Liver (tissue), 9 donors: ENCODE data around the gene KAZN. TPM values are rescaled to one million over a fixed set of nuclear protein-coding genes. Genes with fewer than 3 reads are reported as not detected.

Experiments
- DNase-seq: peaks from one replicate; pipeline ENCODE4 v3.0.0-alpha.2; 2017; ENCODE audit warnings: low spot score
- H3K27ac ChIP-seq, 2 donors: one replicate each; pipeline ENCODE4 v1.7.0; 2013; ENCODE audit warnings: inconsistent platforms in 2 of 2, low read length in 2 of 2, control low read depth in 1 of 2, low read depth in 1 of 2, mild to moderate bottlenecking in 1 of 2
- H3K27me3 ChIP-seq, 4 donors: one replicate each; pipeline versions ENCODE4 v1.6.1 to v1.7.0; 2013; ENCODE audit warnings: low read length in 3 of 4, inconsistent platforms in 1 of 4, mild to moderate bottlenecking in 1 of 4, moderate library complexity in 1 of 4; ENCODE audit not compliant: control insufficient read depth in 4 of 4, insufficient read depth in 4 of 4
- H3K36me3 ChIP-seq, 4 donors: one replicate each; pipeline versions ENCODE4 v1.6.1 to v1.7.0; 2013; ENCODE audit warnings: low read length in 3 of 4, mild to moderate bottlenecking in 3 of 4, low read depth in 1 of 4, moderate library complexity in 1 of 4; ENCODE audit not compliant: control insufficient read depth in 4 of 4, insufficient read depth in 3 of 4
- H3K4me1 ChIP-seq, 4 donors: one replicate each; pipeline versions ENCODE4 v1.6.1 to v1.7.0; 2013; ENCODE audit warnings: low read length in 3 of 4, mild to moderate bottlenecking in 3 of 4, moderate library complexity in 1 of 4; ENCODE audit not compliant: control insufficient read depth in 4 of 4, insufficient read depth in 4 of 4
- H3K4me3 ChIP-seq, 3 donors: one replicate each; pipeline versions ENCODE4 v1.6.1 to v1.7.0; 2013; ENCODE audit warnings: low read length in 3 of 3, control low read depth in 1 of 3, low read depth in 1 of 3, mild to moderate bottlenecking in 1 of 3
- H3K9ac ChIP-seq, 2 donors: one replicate each; pipeline ENCODE4 v1.7.0; 2013; ENCODE audit warnings: low read length in 2 of 2, mild to moderate bottlenecking in 2 of 2, moderate library complexity in 2 of 2, control low read depth in 1 of 2, low read depth in 1 of 2
- H3K9me3 ChIP-seq, 4 donors: one replicate each; pipeline versions ENCODE4 v1.6.1 to v1.7.0; 2013; ENCODE audit warnings: low read length in 3 of 4; ENCODE audit not compliant: control insufficient read depth in 4 of 4
- ATF3 ChIP-seq: IDR thresholded peaks from 2 replicates; pipeline ENCODE4 v1.6.1; 2016; ENCODE audit warnings: antibody characterized with exemption
- FOXA1 ChIP-seq: IDR thresholded peaks from 2 replicates; pipeline ENCODE4 v1.6.1; 2016; ENCODE audit warnings: antibody characterized with exemption
- FOXA2 ChIP-seq: IDR thresholded peaks from 2 replicates; pipeline ENCODE4 v1.6.1; 2016; ENCODE audit warnings: antibody characterized with exemption
- HNF4A ChIP-seq, 2 donors: conservative IDR thresholded peaks; 2 replicates each; pipeline ENCODE4 v1.6.1; 2016; ENCODE audit warnings: antibody characterized with exemption in 2 of 2, mild to moderate bottlenecking in 2 of 2
- JUND ChIP-seq, 2 donors: IDR thresholded peaks; 2 replicates each; pipeline ENCODE4 v1.6.1; 2016; ENCODE audit warnings: antibody characterized with exemption in 2 of 2
- NR2F2 ChIP-seq: IDR thresholded peaks from 2 replicates; pipeline ENCODE4 v1.6.1; 2016; ENCODE audit warnings: antibody characterized with exemption
- RAD21 ChIP-seq, 2 donors: IDR thresholded peaks; 2 replicates each; pipeline ENCODE4 v1.6.1; 2016; ENCODE audit warnings: antibody characterized with exemption in 2 of 2, mild to moderate bottlenecking in 2 of 2
- RXRA ChIP-seq, 2 donors: IDR thresholded peaks; 2 replicates each; pipeline ENCODE4 v1.6.1; 2017 to 2018; ENCODE audit warnings: antibody characterized with exemption in 2 of 2, mild to moderate bottlenecking in 1 of 2
- SP1 ChIP-seq: IDR thresholded peaks from 2 replicates; pipeline ENCODE4 v1.6.1; 2018; ENCODE audit warnings: antibody characterized with exemption, mild to moderate bottlenecking
- TAF1 ChIP-seq: conservative IDR thresholded peaks from 2 replicates; pipeline ENCODE4 v1.6.1; 2016; ENCODE audit warnings: antibody characterized with exemption, mild to moderate bottlenecking
- YY1 ChIP-seq: IDR thresholded peaks from 2 replicates; pipeline ENCODE4 v1.6.1; 2016; ENCODE audit warnings: antibody characterized with exemption, mild to moderate bottlenecking
- WGBS: extraction: QIAGEN DNeasy Blood & Tissue Kit; methylation state at CpG from one replicate; pipeline ENCODE4 v1.1.7; 2013; 5-methylcytosine and 5-hydroxymethylcytosine counted together
- polyA plus RNA-seq, 2 donors: library from polyadenylated mRNA; stranded (reverse) in 1 of 2; unstranded in 1 of 2; fragments of 200-250 nt in 1 of 2; fragments of >200 nt in 1 of 2; fragmentation: Nextera tagmentation in 1 of 2; extraction: Ambion mirVana in 1 of 2; gene quantifications; one replicate each; pipeline versions ENCODE4 v1.2.1 to v1.2.3, GENCODE V29; 2013 to 2015
- total RNA-seq, 2 donors: library from RNA; depleted of rRNA; stranded (reverse); fragments of >200 nt; gene quantifications; one replicate each; pipeline ENCODE4 v1.2.3, GENCODE V29; 2014
- TF ChIP-seq, protein P1 (sequence below): fragments of 150-350 bp; IDR thresholded peaks from 2 replicates; pipeline ENCODE4 v1.5.1; 2017; ENCODE audit warnings: improper control_type of control experiment, low read depth, low read length; ENCODE audit not compliant: missing input control
- donor health status: healthy.
- donor health status: healthy.
- donor health status: healthy.
- donor health status: healthy.
- donor health status: healthy.

The KAZN gene
- total and polyA plus RNA-seq, 4 donors: 1.9 to 6.9 (median 2.4) TPM

- no peaks in the 10 kb centered on the region for H3K4me1 ChIP-seq
- H3K9ac ChIP-seq: no peak overlapping the region
- WGBS: 79% methylated on average over 15 of the region's 15 CpGs
- TF ChIP-seq NR2F2 (no peak), FOXA1 (no peak), HNF4A (conservative IDR thresholded peaks at IDR 0.05) (no peak), FOXA2 (no peak), ATF3 (no peak), YY1 (no peak), RXRA (IDR thresholded peaks at IDR 0.05) (no peak), SP1 (no peak), TAF1 (no peak)
- TF ChIP-seq, protein P1, sequence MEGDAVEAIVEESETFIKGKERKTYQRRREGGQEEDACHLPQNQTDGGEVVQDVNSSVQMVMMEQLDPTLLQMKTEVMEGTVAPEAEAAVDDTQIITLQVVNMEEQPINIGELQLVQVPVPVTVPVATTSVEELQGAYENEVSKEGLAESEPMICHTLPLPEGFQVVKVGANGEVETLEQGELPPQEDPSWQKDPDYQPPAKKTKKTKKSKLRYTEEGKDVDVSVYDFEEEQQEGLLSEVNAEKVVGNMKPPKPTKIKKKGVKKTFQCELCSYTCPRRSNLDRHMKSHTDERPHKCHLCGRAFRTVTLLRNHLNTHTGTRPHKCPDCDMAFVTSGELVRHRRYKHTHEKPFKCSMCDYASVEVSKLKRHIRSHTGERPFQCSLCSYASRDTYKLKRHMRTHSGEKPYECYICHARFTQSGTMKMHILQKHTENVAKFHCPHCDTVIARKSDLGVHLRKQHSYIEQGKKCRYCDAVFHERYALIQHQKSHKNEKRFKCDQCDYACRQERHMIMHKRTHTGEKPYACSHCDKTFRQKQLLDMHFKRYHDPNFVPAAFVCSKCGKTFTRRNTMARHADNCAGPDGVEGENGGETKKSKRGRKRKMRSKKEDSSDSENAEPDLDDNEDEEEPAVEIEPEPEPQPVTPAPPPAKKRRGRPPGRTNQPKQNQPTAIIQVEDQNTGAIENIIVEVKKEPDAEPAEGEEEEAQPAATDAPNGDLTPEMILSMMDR: no peak
- no peak overlapping the region for H3K27ac ChIP-seq
- DNase-seq: no peak
- no peak overlapping the region for H3K4me3 ChIP-seq
- H3K36me3 ChIP-seq: no peaks in the 10 kb centered on the region
- peaks cover 0 to 3% (median 3%) of the 10 kb centered on the region in 4 donors for H3K27me3 ChIP-seq
- no peaks in the 10 kb centered on the region for H3K9me3 ChIP-seq
Observed at GRCh38 chr1:15098176-15099125, 500.0 kb downstream of the KAZN start.

- 42% methylated on average over 15 of the region's 15 CpGs for WGBS
- no peak for TF ChIP-seq FOXA1
- peaks cover 0 to 2% (median 0%) of the 10 kb centered on the region in 4 donors for H3K9me3 ChIP-seq
- DNase-seq: no peak
- H3K9ac ChIP-seq: no peak overlapping the region
- no peaks in the 10 kb centered on the region for H3K4me1 ChIP-seq
- H3K36me3 ChIP-seq: no peaks in the 10 kb centered on the region
- no peak overlapping the region for H3K4me3 ChIP-seq
- H3K27me3 ChIP-seq: peaks cover 0 to 4% (median 3%) of the 10 kb centered on the region in 4 donors
- H3K27ac ChIP-seq: no peak overlapping the region
Observed at GRCh38 chr1:15099441-15100120, 501.1 kb downstream of the KAZN start.

DNA sequence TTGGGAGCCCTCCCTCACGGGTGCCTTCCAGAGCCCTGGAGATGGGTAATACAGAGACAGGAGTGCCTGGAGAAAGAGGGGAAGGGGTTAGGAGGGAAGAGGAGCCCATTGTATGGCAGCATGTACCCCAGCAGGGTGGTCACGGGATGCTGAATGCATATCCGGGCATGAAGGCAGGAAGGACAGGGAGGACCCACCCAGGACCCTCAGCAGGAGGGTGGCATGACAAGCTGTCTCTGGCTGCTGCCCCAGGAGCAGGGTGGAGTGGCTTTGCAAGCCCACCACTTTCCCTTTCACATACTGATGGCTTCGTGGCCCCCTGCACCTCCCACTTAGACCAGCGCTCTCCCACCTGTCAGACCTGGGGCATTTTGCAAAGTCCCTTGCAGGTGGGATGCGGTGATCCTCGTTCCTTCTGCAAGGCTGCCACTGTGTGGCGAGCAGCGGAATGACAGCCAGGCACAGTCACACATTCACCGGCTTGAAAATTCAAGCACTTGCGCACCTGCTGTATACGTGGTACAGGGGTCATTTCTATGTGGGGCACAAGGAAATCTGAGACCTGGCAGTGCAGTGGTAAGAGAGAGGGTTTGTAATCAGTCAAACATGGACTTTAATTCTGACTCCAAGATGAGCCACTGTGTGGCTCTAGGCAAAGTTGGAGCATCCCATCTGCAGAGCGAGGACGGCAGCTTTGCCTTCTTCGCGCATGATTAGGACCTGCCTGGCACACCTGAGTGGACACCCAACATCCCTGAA lies 501.8 kb downstream of the KAZN start:
- H3K36me3 ChIP-seq: no peaks in the 10 kb centered on the region
- H3K27ac ChIP-seq: no peak overlapping the region
- peak; percentile 43 for DNase-seq
- TF ChIP-seq JUND (IDR thresholded peaks at IDR 0.05) (no peak), RAD21 (IDR thresholded peaks at IDR 0.05) (peak; percentile 81 to 84)
- TF ChIP-seq, protein P1: peak; percentile 86
- 20% methylated on average over 16 of the region's 16 CpGs for whole genome bisulfite sequencing
- no peaks in the 10 kb centered on the region for H3K4me1 ChIP-seq
- peaks cover 0 to 2% (median 0%) of the 10 kb centered on the region in 4 donors for H3K9me3 ChIP-seq
- no peak overlapping the region for H3K9ac ChIP-seq
- H3K4me3 ChIP-seq: no peak overlapping the region
- peaks cover 0 to 4% (median 3%) of the 10 kb centered on the region in 4 donors for H3K27me3 ChIP-seq
